Ascending aorta (tissue), 2 donors: Measurements from ENCODE around the gene SLC15A4. TPM values are rescaled to one million over a fixed set of nuclear protein-coding genes. Genes with fewer than 3 reads are reported as not detected.

ENCODE experiments used
- DNase-seq, 2 donors: peaks; one replicate each; pipeline ENCODE4 v3.0.0-alpha.2; 2019; ENCODE audit warnings: low spot score in 2 of 2
- H3K27ac ChIP-seq, 2 donors: fragments of 200-600 bp; sonication (generic); one replicate each; pipeline ENCODE4 v1.5.1; 2016 to 2017; ENCODE audit warnings: mild to moderate bottlenecking in 1 of 2
- H3K27me3 ChIP-seq: fragments of 200-600 bp; sonication (generic); one replicate; pipeline ENCODE4 v1.5.1; 2017
- H3K36me3 ChIP-seq, 2 donors: fragments of 200-600 bp; sonication (generic); one replicate each; pipeline ENCODE4 v1.5.1; 2016
- H3K4me1 ChIP-seq, 2 donors: fragments of 200-600 bp; sonication (generic); one replicate each; pipeline ENCODE4 v1.5.1; 2016 to 2017; ENCODE audit warnings: mild to moderate bottlenecking in 1 of 2
- H3K4me3 ChIP-seq, 2 donors: fragments of 200-600 bp; sonication (generic); one replicate each; pipeline ENCODE4 v1.5.1; 2016 to 2017; ENCODE audit warnings: mild to moderate bottlenecking in 1 of 2
- H3K9me3 ChIP-seq, 2 donors: fragments of 200-600 bp; sonication (generic); one replicate each; pipeline ENCODE4 v1.5.1; 2016
- CTCF ChIP-seq, 3 experiments: fragments of 200-600 bp in 2 of 3; fragments of 450-650 bp in 1 of 3; sonication (generic) in 2 of 3; IDR thresholded peaks; one replicate each; pipeline ENCODE4 v1.5.1; 2016 to 2019; ENCODE audit warnings: antibody characterized with exemption in 3 of 3, mild to moderate bottlenecking in 1 of 3, moderate library complexity in 1 of 3
- intact Hi-C: fragments of 100-400 bp; cut with DNase I; formaldehyde crosslinking; loops from one replicate; pipeline ENCODE4 v1.15.1; 2023
- total RNA-seq: library from RNA; depleted of rRNA; stranded (reverse); fragments of >200 nt; gene quantifications from one replicate; pipeline ENCODE4 v1.1.0, GENCODE V29; 2016

The SLC15A4 gene
- total RNA-seq, 1 donor from 2014 or later: 39.3 TPM

GRCh38 chr12:128787827-128788226, 35.9 kb downstream of the SLC15A4 start:
- peaks cover 20 to 22% of the 10 kb centered on the region in 2 donors for H3K36me3 ChIP-seq
- intact Hi-C loops: no loop called here

GRCh38 chr12:128786741-128787391, 36.9 kb downstream of the SLC15A4 start:
- Histone ChIP-seq H3K36me3 (peaks cover 10 to 13% of the 10 kb centered on the region in 2 donors), H3K4me3 (no peak overlapping the region), H3K27ac (no peak overlapping the region), H3K27me3 (no peaks in the 10 kb centered on the region), H3K4me1 (peaks cover 0 to 3% of the 10 kb centered on the region in 2 donors), H3K9me3 (no peaks in the 10 kb centered on the region)
- DNase-seq: no peak
- intact Hi-C loops: no loop called here
- TF ChIP-seq CTCF (IDR thresholded peaks at IDR 0.05): no peak

More at GRCh38 chr12:128787827-128788226, 35.9 kb downstream of the SLC15A4 start:
- H3K4me1 ChIP-seq: peaks cover 0 to 3% of the 10 kb centered on the region in 2 donors
- no peak for DNase-seq
- H3K27me3 ChIP-seq: no peaks in the 10 kb centered on the region
- TF ChIP-seq CTCF (IDR thresholded peaks at IDR 0.05): no peak
- no peak overlapping the region for H3K27ac ChIP-seq
- H3K4me3 ChIP-seq: no peak overlapping the region
- H3K9me3 ChIP-seq: no peaks in the 10 kb centered on the region

- Histone ChIP-seq H3K4me1 (no peaks in the 10 kb centered on the region), H3K9me3 (no peaks in the 10 kb centered on the region), H3K36me3 (no peaks in the 10 kb centered on the region), H3K4me3 (no peak overlapping the region), H3K27me3 (no peaks in the 10 kb centered on the region), H3K27ac (no peak overlapping the region)
- no peak for DNase-seq
- intact Hi-C loops: loop anchor here (5.0 kb wide), 1 partner anchor 38 kb away; the partner anchor contains the start of gene SLC15A4
- no peak for TF ChIP-seq CTCF (IDR thresholded peaks at IDR 0.05)
Measured at GRCh38 chr12:128784030-128784760, 39.6 kb downstream of the SLC15A4 start.

GRCh38 chr12:128783129-128783574, 40.6 kb downstream of the SLC15A4 start:
- intact Hi-C loops: loop anchor here (5.0 kb wide), 1 partner anchor 39 kb away; the partner anchor contains the start of gene SLC15A4
- no peak overlapping the region for H3K27ac ChIP-seq
- H3K4me3 ChIP-seq: no peak overlapping the region
- H3K27me3 ChIP-seq: no peaks in the 10 kb centered on the region
- DNase-seq: no peak
- no peaks in the 10 kb centered on the region for H3K9me3 ChIP-seq
- no peak for TF ChIP-seq CTCF (IDR thresholded peaks at IDR 0.05)
- no peaks in the 10 kb centered on the region for H3K36me3 ChIP-seq
- H3K4me1 ChIP-seq: no peaks in the 10 kb centered on the region

- no peak for DNase-seq
Measured at GRCh38 chr12:128779901-128780300, 43.9 kb downstream of the SLC15A4 start.

More at GRCh38 chr12:128779901-128780300, 43.9 kb downstream of the SLC15A4 start:
- H3K27ac ChIP-seq: no peak overlapping the region
- no peaks in the 10 kb centered on the region for H3K36me3 ChIP-seq
- no peak for TF ChIP-seq CTCF (IDR thresholded peaks at IDR 0.05)
- H3K9me3 ChIP-seq: no peaks in the 10 kb centered on the region
- H3K4me1 ChIP-seq: no peaks in the 10 kb centered on the region
- no peaks in the 10 kb centered on the region for H3K27me3 ChIP-seq
- intact Hi-C loops: loop anchor here (5.0 kb wide), 1 partner anchor 42 kb away; the partner anchor contains the start of gene SLC15A4
- H3K4me3 ChIP-seq: no peak overlapping the region
